ENCODE data around the gene PLCB4. TPM values are rescaled to one million over a fixed set of nuclear protein-coding genes. Genes with fewer than 3 reads are reported as not detected.

The PLCB4 gene
- polyA plus RNA-seq, 3 donors = not detected

- Histone ChIP-seq H3K4me3 (replicated peaks in 1 of 3; ENCODE audit: low read depth in 2 of 3, low read length in 3 of 3) (no peak overlapping the region), H3K27ac (ENCODE audit: low read depth in 1 of 2, low read length in 2 of 2) (no peak overlapping the region), H4K20me1 (ENCODE audit: insufficient read depth, low read length) (no peaks in the 10 kb centered on the region), H3K9me3 (replicated peaks in 1 of 2; ENCODE audit: control insufficient read depth in 1 of 2, insufficient read depth in 1 of 2, low read length in 2 of 2) (no peaks in the 10 kb centered on the region), H3K4me2 (replicated peaks; ENCODE audit: extremely low read depth, low read length, poor library complexity, severe bottlenecking) (no peak overlapping the region), H3K36me3 (replicated peaks in 1 of 2; ENCODE audit: control insufficient read depth in 1 of 2, insufficient read depth in 2 of 2, low read length in 2 of 2) (no peaks in the 10 kb centered on the region), H3K79me2 (ENCODE audit: insufficient read depth, low read length) (no peaks in the 10 kb centered on the region), H3K4me1 (ENCODE audit: control insufficient read depth in 1 of 2, insufficient read depth in 2 of 2, low read length in 2 of 2) (peaks cover 2 to 5% of the 10 kb centered on the region in 2 donors), H2AFZ (ENCODE audit: insufficient read depth, low read depth, low read length, poor library complexity, severe bottlenecking) (no peak overlapping the region), H3K27me3 (ENCODE audit: control insufficient read depth in 2 of 2, insufficient read depth in 2 of 2, low read length in 2 of 2) (no peaks in the 10 kb centered on the region), H3K9ac (ENCODE audit: insufficient read depth, low read length, poor library complexity, severe bottlenecking) (no peak overlapping the region)
- peaks cover 0 to 5% (median 3%) of the 10 kb centered on the region in 3 donors for H3K27me3 Mint-ChIP-seq (ENCODE audit: low read depth in 3 of 3)
- H3K4me1 Mint-ChIP-seq = peaks cover 10% of the 10 kb centered on the region
- intact Hi-C loops (cut with micrococcal nuclease) = loop anchor here (10.0 kb wide), 2 partner anchors 49 to 129 kb away; no protein-coding TSS in a partner anchor
- no peak for DNase-seq
- no peaks in the 10 kb centered on the region for H3K36me3 Mint-ChIP-seq
- H3K27ac Mint-ChIP-seq = no peak overlapping the region
- no CpG with 5 or more reads among the region's 4 CpGs for WGBS (ENCODE audit: insufficient coverage)
- H3K4me3 Mint-ChIP-seq = no peak overlapping the region
- no peak for TF ChIP-seq CTCF (IDR thresholded peaks at IDR 0.05)
- peaks cover 0 to 2% (median 0%) of the 10 kb centered on the region in 7 donors for H3K9me3 Mint-ChIP-seq
Measured at GRCh38 chr20:9476174-9476573, 407.3 kb downstream of the PLCB4 start.

GRCh38 chr20:9476637-9477036 lies 407.8 kb downstream of the PLCB4 start:
- Histone ChIP-seq H4K20me1 (ENCODE audit: insufficient read depth, low read length) (no peaks in the 10 kb centered on the region), H3K4me3 (replicated peaks in 1 of 3; ENCODE audit: low read depth in 2 of 3, low read length in 3 of 3) (no peak overlapping the region), H3K4me2 (replicated peaks; ENCODE audit: extremely low read depth, low read length, poor library complexity, severe bottlenecking) (no peak overlapping the region), H3K4me1 (ENCODE audit: control insufficient read depth in 1 of 2, insufficient read depth in 2 of 2, low read length in 2 of 2) (peaks cover 6 to 10% of the 10 kb centered on the region in 2 donors), H3K9me3 (replicated peaks in 1 of 2; ENCODE audit: control insufficient read depth in 1 of 2, insufficient read depth in 1 of 2, low read length in 2 of 2) (no peaks in the 10 kb centered on the region), H3K36me3 (replicated peaks in 1 of 2; ENCODE audit: control insufficient read depth in 1 of 2, insufficient read depth in 2 of 2, low read length in 2 of 2) (no peaks in the 10 kb centered on the region), H3K9ac (ENCODE audit: insufficient read depth, low read length, poor library complexity, severe bottlenecking) (no peak overlapping the region), H2AFZ (ENCODE audit: insufficient read depth, low read depth, low read length, poor library complexity, severe bottlenecking) (no peak overlapping the region), H3K27me3 (ENCODE audit: control insufficient read depth in 2 of 2, insufficient read depth in 2 of 2, low read length in 2 of 2) (no peaks in the 10 kb centered on the region), H3K79me2 (ENCODE audit: insufficient read depth, low read length) (no peaks in the 10 kb centered on the region), H3K27ac (ENCODE audit: low read depth in 1 of 2, low read length in 2 of 2) (no peak overlapping the region)
- Mint-ChIP-seq H3K27me3 (ENCODE audit: low read depth in 3 of 3) (peaks cover 0 to 5% (median 1%) of the 10 kb centered on the region in 3 donors), H3K27ac (no peak overlapping the region), H3K36me3 (no peaks in the 10 kb centered on the region), H3K4me1 (peaks cover 15% of the 10 kb centered on the region), H3K4me3 (no peak overlapping the region), H3K9me3 (peaks cover 0 to 2% (median 0%) of the 10 kb centered on the region in 7 donors)
- intact Hi-C loops (cut with micrococcal nuclease) = loop anchor here (10.0 kb wide), 2 partner anchors 48 to 128 kb away; no protein-coding TSS in a partner anchor
- no peak for DNase-seq
- no CpG with 5 or more reads among the region's 7 CpGs for WGBS (ENCODE audit: insufficient coverage)
- TF ChIP-seq CTCF (IDR thresholded peaks at IDR 0.05) = no peak

Measured in CD14-positive monocyte (primary cell).